ENCODE measurements around the gene POGZ. TPM values are rescaled to one million over a fixed set of nuclear protein-coding genes. Genes with fewer than 3 reads are reported as not detected.

Gene POGZ
- total RNA-seq, 1 experiment from 2014 or later: 102 TPM

GRCh38 chr1:151418081-151418480 is 41.2 kb downstream of the POGZ start:
- Histone ChIP-seq H4K20me1 (ENCODE audit: control insufficient read depth, insufficient read depth, insufficient read length) (no peaks in the 10 kb centered on the region), H3K18ac (ENCODE audit: insufficient read length, low read depth, low read length) (no peak overlapping the region), H3K9ac (ENCODE audit: extremely low read depth, insufficient read length, low read length) (no peak overlapping the region), H2BK5ac (ENCODE audit: insufficient read length, low read length) (no peak overlapping the region), H3K14ac (ENCODE audit: insufficient read depth, low read length) (no peak overlapping the region), H3K27me3 (ENCODE audit: insufficient read depth, low read length) (no peaks in the 10 kb centered on the region), H2BK15ac (ENCODE audit: low read depth, low read length) (no peak overlapping the region), H2AFZ (ENCODE audit: low read length) (no peak overlapping the region), H4K91ac (ENCODE audit: insufficient read length, low read depth, low read length) (no peak overlapping the region), H3K4me2 (ENCODE audit: insufficient read depth, insufficient read length, low read length) (no peak overlapping the region), H2AK5ac (ENCODE audit: insufficient read length, low read length) (no peak overlapping the region), H2BK12ac (ENCODE audit: insufficient read length, low read depth, low read length) (no peak overlapping the region), H3K56ac (ENCODE audit: insufficient read length, low read depth, low read length) (no peak overlapping the region), H4K8ac (replicated peaks; ENCODE audit: insufficient read length, low read depth, low read length) (no peak overlapping the region), H3K4ac (ENCODE audit: low read depth, low read length) (no peak overlapping the region), H3K27ac (ENCODE audit: insufficient read length, low read depth, low read length) (no peak overlapping the region), H4K5ac (ENCODE audit: insufficient read length, low read depth, low read length) (no peak overlapping the region), H2BK20ac (ENCODE audit: low read depth, low read length, poor library complexity, severe bottlenecking) (no peak overlapping the region), H3K79me2 (ENCODE audit: insufficient read depth, low read length) (no peaks in the 10 kb centered on the region), H2BK120ac (ENCODE audit: low read depth, low read length, poor library complexity, severe bottlenecking) (no peak overlapping the region), H3K9me3 (ENCODE audit: control insufficient read depth, low read depth, low read length) (no peaks in the 10 kb centered on the region), H3K23ac (ENCODE audit: insufficient read length, low read depth, low read length) (no peak overlapping the region), H3T11ph (ENCODE audit: low read length) (no peak overlapping the region), H3K79me1 (ENCODE audit: insufficient read depth, low read depth, low read length, poor library complexity, severe bottlenecking) (no peaks in the 10 kb centered on the region), H3K4me1 (ENCODE audit: insufficient read depth, low read length) (no peaks in the 10 kb centered on the region), H3K23me2 (ENCODE audit: insufficient read length, low read depth, low read length, poor library complexity, severe bottlenecking) (no peaks in the 10 kb centered on the region)
- no CpG with 5 or more reads among the region's 3 CpGs for WGBS (ENCODE audit: extremely low coverage, insufficient read length, low lambda C conversion rate)
- Mint-ChIP-seq H3K9me3 (no peaks in the 10 kb centered on the region), H3K27ac (no peak overlapping the region), H3K4me3 (no peak overlapping the region), H3K36me3 (ENCODE audit: insufficient read depth in 1 of 3, low read depth in 3 of 3) (peaks cover 29 to 84% (median 81%) of the 10 kb centered on the region in 3 experiments; a peak in 6 of 7 replicates), H3K27me3 (ENCODE audit: low read depth) (no peaks in the 10 kb centered on the region), H3K4me1 (no peaks in the 10 kb centered on the region)
- TF ChIP-seq CTCF (conservative IDR thresholded peaks at IDR 0.05): no peak
- DNase-seq: no peak

Data from H9 (cell line).